ENCODE results near the gene COL4A6. TPM values are rescaled to one million over a fixed set of nuclear protein-coding genes. Genes with fewer than 3 reads are reported as not detected.
"Not testable (repeated sequence)": the region's sequence is repeated elsewhere in the genome, so short reads cannot be mapped to it uniquely, and the experiment has no call there.

Gene COL4A6
- total and polyA plus RNA-seq, 10 of the 15 experiments (the other 5 are each of a cell fraction or from before 2014, with no cell fraction given): 0.02 to 0.56 (median 0.05) TPM; not detected in 3

- no peak for ATAC-seq
- Histone ChIP-seq H3K79me2 (ENCODE audit: control insufficient read depth, insufficient read depth, low read length) (no peaks in the 10 kb centered on the region), H3K36me3 (ENCODE audit: control insufficient read depth in 2 of 2, insufficient read depth in 2 of 2, low read length in 1 of 2) (no peaks in the 10 kb centered on the region), H3K4me3 (no peak overlapping the region), H3K9ac (ENCODE audit: control insufficient read depth, insufficient read depth, low read length) (no peak overlapping the region), H3K9me3 (replicated peaks; ENCODE audit: control insufficient read depth, insufficient read depth, low read length) (no peaks in the 10 kb centered on the region), H3K27me3 (replicated peaks in 1 of 2; ENCODE audit: control insufficient read depth in 2 of 2, insufficient read depth in 2 of 2, low read length in 1 of 2) (no peaks in the 10 kb centered on the region), H3K27ac (ENCODE audit: control insufficient read depth, insufficient read depth) (no peak overlapping the region), H4K20me1 (ENCODE audit: control insufficient read depth, insufficient read depth) (no peaks in the 10 kb centered on the region), H3K4me1 (ENCODE audit: control insufficient read depth, insufficient read depth, low read length) (no peaks in the 10 kb centered on the region), H3K4me2 (ENCODE audit: control insufficient read depth, insufficient read depth) (no peak overlapping the region), H2AFZ (ENCODE audit: control insufficient read depth, low read depth, low read length) (no peak overlapping the region)
- no peak for TF ChIP-seq SUPT20H (IDR thresholded peaks at IDR 0.05; ENCODE audit: borderline replicate concordance, control insufficient read depth, low read depth, low read length)
- TF ChIP-seq KLF5 (IDR thresholded peaks at IDR 0.05; ENCODE audit: partially characterized antibody): no peak
- no peak for TF ChIP-seq NFIC (IDR thresholded peaks at IDR 0.05; ENCODE audit: low read depth, low read length)
- no peak for TF ChIP-seq POU2F2 (IDR thresholded peaks at IDR 0.05; ENCODE audit: borderline replicate concordance, low read depth, low read length)
- no peak for TF ChIP-seq BHLHE40 (IDR thresholded peaks at IDR 0.05; ENCODE audit: borderline replicate concordance in 1 of 2, low read depth in 2 of 2, low read length in 1 of 2)
- no peak for TF ChIP-seq MYB (IDR thresholded peaks at IDR 0.05; ENCODE audit: borderline replicate concordance, low read depth, low read length)
- no peak for TF ChIP-seq E2F4 (IDR thresholded peaks at IDR 0.05; ENCODE audit: low read depth, low read length)
- no peak for TF ChIP-seq SREBF1 (IDR thresholded peaks at IDR 0.05; ENCODE audit: low read length)
- TF ChIP-seq EGR1 (IDR thresholded peaks at IDR 0.05; ENCODE audit: borderline replicate concordance in 1 of 2, low read depth in 2 of 2, low read length in 2 of 2): no peak
- no peak for TF ChIP-seq ATF2 (IDR thresholded peaks at IDR 0.05; ENCODE audit: low read length)
- TF ChIP-seq POLR2A (IDR thresholded peaks at IDR 0.05; ENCODE audit: low read depth, low read length): no peak
- no peak for TF ChIP-seq MAX (IDR thresholded peaks at IDR 0.05; ENCODE audit: low read depth, low read length)
- no peak for TF ChIP-seq POLR2AphosphoS2 (IDR thresholded peaks at IDR 0.05; ENCODE audit: low read depth, low read length)
- TF ChIP-seq BRCA1 (IDR thresholded peaks at IDR 0.05; ENCODE audit: low read depth, low read length): no peak
- 64% methylated on average over 2 of the region's 2 CpGs for WGBS (ENCODE audit: insufficient coverage, insufficient replicate concordance, low lambda C conversion rate, missing lambda C conversion rate)
- RAD21 ChIA-PET (ENCODE audit: unreplicated experiment): no interaction called here
- POLR2A ChIA-PET: no interaction called here
- SMC1A ChIA-PET (ENCODE audit: uncharacterized antibody, unreplicated experiment): interaction anchor here (1.0 to 1.8 kb wide), 3 partner anchors 9 to 135 kb away, joined by 3 to 10 read pairs (median 3); no protein-coding TSS in a partner anchor
- BruUV-seq (replicated peaks): no TSS peak
- CTCF ChIA-PET: no interaction called here
- intact Hi-C loops (cut with micrococcal nuclease; ENCODE audit: unreplicated experiment): no loop called here
- FAIRE-seq: no peak
- DNase-seq (ENCODE audit: low read depth, low spot score): no peak
- in situ Hi-C loops (cut with MboI): no loop called here
These were observed 58.0 kb downstream of the COL4A6 start for GRCh38 chrX:108380222-108380621.

- SMC1A ChIA-PET (ENCODE audit: uncharacterized antibody, unreplicated experiment); CTCF ChIA-PET: not testable (repeated sequence)
These were observed 61.4 kb downstream of the COL4A6 start for GRCh38 chrX:108376821-108377220.

More at GRCh38 chrX:108376821-108377220, 61.4 kb downstream of the COL4A6 start:
- DNase-seq (ENCODE audit: low read depth, low spot score); H3K4me2 ChIP-seq (ENCODE audit: control insufficient read depth, insufficient read depth); FAIRE-seq; H3K9ac ChIP-seq (ENCODE audit: control insufficient read depth, insufficient read depth, low read length); ATAC-seq; in situ Hi-C loops (cut with MboI); RAD21 ChIA-PET (ENCODE audit: unreplicated experiment); H3K36me3 ChIP-seq (ENCODE audit: control insufficient read depth in 2 of 2, insufficient read depth in 2 of 2, low read length in 1 of 2); H3K4me3 ChIP-seq; BruUV-seq (replicated peaks); H2AFZ ChIP-seq (ENCODE audit: control insufficient read depth, low read depth, low read length); H3K27me3 ChIP-seq (replicated peaks in 1 of 2; ENCODE audit: control insufficient read depth in 2 of 2, insufficient read depth in 2 of 2, low read length in 1 of 2); H3K27ac ChIP-seq (ENCODE audit: control insufficient read depth, insufficient read depth); H4K20me1 ChIP-seq (ENCODE audit: control insufficient read depth, insufficient read depth); intact Hi-C loops (cut with micrococcal nuclease; ENCODE audit: unreplicated experiment); POLR2A ChIA-PET; H3K79me2 ChIP-seq (ENCODE audit: control insufficient read depth, insufficient read depth, low read length); H3K4me1 ChIP-seq (ENCODE audit: control insufficient read depth, insufficient read depth, low read length); H3K9me3 ChIP-seq (replicated peaks; ENCODE audit: control insufficient read depth, insufficient read depth, low read length): not testable (repeated sequence)
- WGBS (ENCODE audit: insufficient coverage, insufficient replicate concordance, low lambda C conversion rate, missing lambda C conversion rate): 62% methylated on average over 11 of the region's 11 CpGs
